ENCODE data around the gene BTRC. TPM values are rescaled to one million over a fixed set of nuclear protein-coding genes. Genes with fewer than 3 reads are reported as not detected.

BTRC gene
- total RNA-seq, 6 experiments from 2014 or later: 22.3 to 27.9 (median 24.5) TPM

DNA sequence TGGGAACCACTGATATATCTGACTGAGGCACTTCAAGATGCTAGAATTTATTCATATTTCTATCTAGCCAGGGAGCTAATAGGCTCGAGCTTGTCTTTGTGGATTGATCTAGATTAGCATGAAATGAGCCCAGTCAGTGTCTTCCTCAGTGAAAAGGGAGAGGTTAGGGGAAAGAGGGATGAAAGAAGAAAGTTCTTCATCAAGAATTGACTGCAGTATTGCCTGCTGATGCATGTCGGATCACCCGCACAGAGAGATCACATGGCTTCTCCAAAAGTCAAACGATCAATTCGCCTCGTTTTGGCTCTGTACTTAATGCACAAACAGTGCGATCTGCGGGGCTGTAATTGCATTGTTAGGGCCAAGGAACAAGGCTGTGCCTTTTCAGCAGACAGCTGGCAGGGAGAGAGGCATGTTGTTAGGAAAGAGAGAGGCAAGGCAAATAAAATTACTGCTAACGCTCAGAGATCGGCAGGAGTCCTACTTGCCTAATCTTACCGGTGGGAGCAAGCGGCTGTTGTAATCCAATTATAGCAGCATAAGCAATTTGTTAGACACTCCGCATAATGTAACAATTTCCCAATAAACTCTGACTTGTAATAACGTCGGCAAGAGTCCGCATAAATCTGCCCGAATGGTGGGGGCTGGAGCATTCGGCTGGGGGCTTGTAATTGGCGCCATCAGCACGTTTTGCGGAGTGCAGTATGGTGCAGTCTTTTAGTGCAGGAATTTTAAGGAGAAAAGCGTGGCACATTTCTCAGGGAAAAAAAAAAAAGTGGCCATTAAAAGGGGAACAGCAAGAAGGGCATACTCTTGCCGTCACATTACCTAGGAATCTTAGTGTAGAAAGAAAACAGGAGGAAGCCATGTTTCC is 132.0 kb downstream of the BTRC start:
- DNase-seq: no peak
- TF ChIP-seq, protein P1, sequence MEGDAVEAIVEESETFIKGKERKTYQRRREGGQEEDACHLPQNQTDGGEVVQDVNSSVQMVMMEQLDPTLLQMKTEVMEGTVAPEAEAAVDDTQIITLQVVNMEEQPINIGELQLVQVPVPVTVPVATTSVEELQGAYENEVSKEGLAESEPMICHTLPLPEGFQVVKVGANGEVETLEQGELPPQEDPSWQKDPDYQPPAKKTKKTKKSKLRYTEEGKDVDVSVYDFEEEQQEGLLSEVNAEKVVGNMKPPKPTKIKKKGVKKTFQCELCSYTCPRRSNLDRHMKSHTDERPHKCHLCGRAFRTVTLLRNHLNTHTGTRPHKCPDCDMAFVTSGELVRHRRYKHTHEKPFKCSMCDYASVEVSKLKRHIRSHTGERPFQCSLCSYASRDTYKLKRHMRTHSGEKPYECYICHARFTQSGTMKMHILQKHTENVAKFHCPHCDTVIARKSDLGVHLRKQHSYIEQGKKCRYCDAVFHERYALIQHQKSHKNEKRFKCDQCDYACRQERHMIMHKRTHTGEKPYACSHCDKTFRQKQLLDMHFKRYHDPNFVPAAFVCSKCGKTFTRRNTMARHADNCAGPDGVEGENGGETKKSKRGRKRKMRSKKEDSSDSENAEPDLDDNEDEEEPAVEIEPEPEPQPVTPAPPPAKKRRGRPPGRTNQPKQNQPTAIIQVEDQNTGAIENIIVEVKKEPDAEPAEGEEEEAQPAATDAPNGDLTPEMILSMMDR (IDR thresholded peaks at IDR 0.05): no peak
- Mint-ChIP-seq H3K9me3 (no peaks in the 10 kb centered on the region), H3K27ac (no peak overlapping the region), H3K36me3 (ENCODE audit: low read depth) (peaks cover 11% of the 10 kb centered on the region; the same call in 1 of the 2 replicates), H3K27me3 (ENCODE audit: insufficient read depth) (no peaks in the 10 kb centered on the region), H3K4me1 (ENCODE audit: low read depth) (peaks cover 11% of the 10 kb centered on the region), H3K4me3 (no peak overlapping the region)

- no peak for DNase-seq
- Mint-ChIP-seq H3K27me3 (ENCODE audit: insufficient read depth) (no peaks in the 10 kb centered on the region), H3K4me1 (ENCODE audit: low read depth) (peaks cover 11% of the 10 kb centered on the region), H3K9me3 (no peaks in the 10 kb centered on the region), H3K36me3 (ENCODE audit: low read depth) (peaks cover 4% of the 10 kb centered on the region; the same call in 1 of the 2 replicates), H3K27ac (no peak overlapping the region), H3K4me3 (no peak overlapping the region)
- TF ChIP-seq, protein P1 (IDR thresholded peaks at IDR 0.05): no peak
Observed at GRCh38 chr10:101487399-101487798, 133.4 kb downstream of the BTRC start.

- Mint-ChIP-seq H3K4me1 (ENCODE audit: low read depth) (peaks cover 11% of the 10 kb centered on the region), H3K27ac (no peak overlapping the region), H3K36me3 (ENCODE audit: low read depth) (no peaks in the 10 kb centered on the region), H3K4me3 (no peak overlapping the region), H3K9me3 (no peaks in the 10 kb centered on the region), H3K27me3 (ENCODE audit: insufficient read depth) (no peaks in the 10 kb centered on the region)
- no peak for DNase-seq
- TF ChIP-seq, protein P1 (IDR thresholded peaks at IDR 0.05): no peak
Observed at GRCh38 chr10:101489355-101489754, 135.4 kb downstream of the BTRC start.

GRCh38 chr10:101490026-101490425 is 136.1 kb downstream of the BTRC start:
- Mint-ChIP-seq H3K27ac (no peak overlapping the region), H3K36me3 (ENCODE audit: low read depth) (no peaks in the 10 kb centered on the region), H3K4me3 (no peak overlapping the region), H3K9me3 (no peaks in the 10 kb centered on the region), H3K4me1 (ENCODE audit: low read depth) (peaks cover 11% of the 10 kb centered on the region), H3K27me3 (ENCODE audit: insufficient read depth) (no peaks in the 10 kb centered on the region)
- DNase-seq: no peak
- TF ChIP-seq, protein P1 (IDR thresholded peaks at IDR 0.05): no peak

- TF ChIP-seq, protein P1 (IDR thresholded peaks at IDR 0.05): no peak
- H3K9me3 Mint-ChIP-seq: no peaks in the 10 kb centered on the region
- no peak overlapping the region for H3K27ac Mint-ChIP-seq
- peaks cover 11% of the 10 kb centered on the region for H3K4me1 Mint-ChIP-seq (ENCODE audit: low read depth)
- no peaks in the 10 kb centered on the region for H3K36me3 Mint-ChIP-seq (ENCODE audit: low read depth)
- no peaks in the 10 kb centered on the region for H3K27me3 Mint-ChIP-seq (ENCODE audit: insufficient read depth)
- H3K4me3 Mint-ChIP-seq: no peak overlapping the region
- no peak for DNase-seq
Observed at GRCh38 chr10:101492205-101492604, 138.2 kb downstream of the BTRC start.
